ENCODE results near the gene MEDAG. TPM values are rescaled to one million over a fixed set of nuclear protein-coding genes. Genes with fewer than 3 reads are reported as not detected.

MEDAG gene
- total and polyA plus RNA-seq, 8 donors = 0.89 to 57.9 (median 7.5) TPM

- no peak for TF ChIP-seq POLR2AphosphoS5 (IDR thresholded peaks at IDR 0.05)
- TF ChIP-seq CTCF (IDR thresholded peaks at IDR 0.05) = no peak
- no peak for TF ChIP-seq POLR2A (IDR thresholded peaks at IDR 0.05)
- TF ChIP-seq EP300 (IDR thresholded peaks at IDR 0.05) = no peak
- Histone ChIP-seq H3K4me3 (no peak overlapping the region), H3K9me3 (no peaks in the 10 kb centered on the region), H3K4me1 (no peaks in the 10 kb centered on the region), H3K27ac (no peak overlapping the region), H3K36me3 (no peaks in the 10 kb centered on the region), H3K27me3 (peaks cover 0 to 11% (median 0%) of the 10 kb centered on the region in 3 donors)
- 76 to 89% (median 81%) methylated on average over 6 of the region's 6 CpGs for WGBS, 5 donors
- DNase-seq = no peak
- intact Hi-C loops (cut with DNase I; ENCODE audit: low total_unique reads) = no loop called here
Observed at GRCh38 chr13:30918662-30919405, 12.8 kb downstream of the MEDAG start.

GRCh38 chr13:30920162-30920909 lies 14.3 kb downstream of the MEDAG start:
- H3K4me1 ChIP-seq = no peaks in the 10 kb centered on the region
- peaks cover 0 to 11% (median 0%) of the 10 kb centered on the region in 3 donors for H3K27me3 ChIP-seq
- no peak overlapping the region for H3K4me3 ChIP-seq
- no peak for DNase-seq
- intact Hi-C loops (cut with DNase I; ENCODE audit: low total_unique reads) = no loop called here
- H3K36me3 ChIP-seq = no peaks in the 10 kb centered on the region
- TF ChIP-seq POLR2A (IDR thresholded peaks at IDR 0.05) = no peak
- no peak for TF ChIP-seq CTCF (IDR thresholded peaks at IDR 0.05)
- TF ChIP-seq EP300 (IDR thresholded peaks at IDR 0.05) = no peak
- TF ChIP-seq POLR2AphosphoS5 (IDR thresholded peaks at IDR 0.05) = no peak
- no peaks in the 10 kb centered on the region for H3K9me3 ChIP-seq
- 82 to 88% (median 86%) methylated on average over 5 of the region's 5 CpGs for WGBS, 5 donors
- no peak overlapping the region for H3K27ac ChIP-seq

GRCh38 chr13:30923418-30923817 lies 17.3 kb downstream of the MEDAG start:
- no peaks in the 10 kb centered on the region for H3K36me3 ChIP-seq
- 72 to 100% (median 90%) methylated on average over 1 of the region's 1 CpG for WGBS, 5 donors
- H3K9me3 ChIP-seq = no peaks in the 10 kb centered on the region
- no peak overlapping the region for H3K27ac ChIP-seq
- H3K4me1 ChIP-seq = no peaks in the 10 kb centered on the region
- no peak for TF ChIP-seq EP300 (IDR thresholded peaks at IDR 0.05)
- TF ChIP-seq POLR2A (IDR thresholded peaks at IDR 0.05) = no peak
- TF ChIP-seq CTCF (IDR thresholded peaks at IDR 0.05) = no peak
- no peak for TF ChIP-seq POLR2AphosphoS5 (IDR thresholded peaks at IDR 0.05)
- H3K4me3 ChIP-seq = no peak overlapping the region
- DNase-seq = no peak
- no peaks in the 10 kb centered on the region for H3K27me3 ChIP-seq
- intact Hi-C loops (cut with DNase I; ENCODE audit: low total_unique reads) = no loop called here

- Histone ChIP-seq H3K27me3 (no peaks in the 10 kb centered on the region), H3K4me1 (no peaks in the 10 kb centered on the region), H3K27ac (no peak overlapping the region), H3K4me3 (no peak overlapping the region), H3K36me3 (no peaks in the 10 kb centered on the region), H3K9me3 (no peaks in the 10 kb centered on the region)
- TF ChIP-seq POLR2A (IDR thresholded peaks at IDR 0.05) (no peak), CTCF (IDR thresholded peaks at IDR 0.05) (no peak), EP300 (IDR thresholded peaks at IDR 0.05) (no peak), POLR2AphosphoS5 (IDR thresholded peaks at IDR 0.05) (no peak)
- intact Hi-C loops (cut with DNase I; ENCODE audit: low total_unique reads) = no loop called here
- DNase-seq = no peak
- WGBS, 5 donors = 61 to 82% (median 70%) methylated on average over 3 of the region's 3 CpGs
Observed at GRCh38 chr13:30924721-30925120, 18.6 kb downstream of the MEDAG start.
